ENCODE measurements around the gene PGM2. TPM values are rescaled to one million over a fixed set of nuclear protein-coding genes. Genes with fewer than 3 reads are reported as not detected.

PGM2 gene
- polyA plus RNA-seq, 1 donor (not counting 4 experiments of a cell fraction or from before 2014, with no cell fraction given): 45.0 TPM

GRCh38 chr4:37872310-37872988 lies 46.0 kb downstream of the PGM2 start:
- Histone ChIP-seq H3K36me3 (ENCODE audit: control insufficient read depth in 2 of 2, extremely low read depth in 1 of 2, insufficient read depth in 2 of 2, low read length in 2 of 2) (peaks cover 0 to 1% of the 10 kb centered on the region in 2 experiments), H3K4me2 (ENCODE audit: control insufficient read depth, extremely low read depth, insufficient read depth, low read depth, low read length) (no peak overlapping the region), H3K9me1 (ENCODE audit: control insufficient read depth, extremely low read depth, insufficient read depth, low read length) (no peaks in the 10 kb centered on the region), H3K27me3 (ENCODE audit: control insufficient read depth, extremely low read depth, insufficient read depth, low read length) (no peaks in the 10 kb centered on the region), H3K79me2 (ENCODE audit: control insufficient read depth, insufficient read depth, low read length) (no peaks in the 10 kb centered on the region), H2AFZ (ENCODE audit: control insufficient read depth, low read length) (no peak overlapping the region), H3K4me1 (ENCODE audit: control insufficient read depth, extremely low read depth, insufficient read depth, low read length) (peaks cover 2% of the 10 kb centered on the region), H3K27ac (ENCODE audit: control insufficient read depth, insufficient read depth, low read length) (no peak overlapping the region), H3K4me3 (ENCODE audit: control insufficient read depth in 2 of 3, extremely low read depth in 1 of 3, insufficient read depth in 2 of 3, low read depth in 1 of 3, low read length in 3 of 3) (no peak overlapping the region), H3K9me3 (ENCODE audit: control insufficient read depth, low read depth, low read length) (no peaks in the 10 kb centered on the region), H4K20me1 (ENCODE audit: control insufficient read depth, extremely low read depth, insufficient read depth, low read length) (no peaks in the 10 kb centered on the region), H3K9ac (ENCODE audit: control insufficient read depth, extremely low read depth, insufficient read depth, low read length) (no peak overlapping the region)
- no peak for DNase-seq (ENCODE audit: low read depth, low spot score)
- dilution Hi-C loops (cut with MboI; ENCODE audit: extremely low pct_ligation_motif_present, low sequenced_read_pairs): no loop called here
- TF ChIP-seq, protein P1, sequence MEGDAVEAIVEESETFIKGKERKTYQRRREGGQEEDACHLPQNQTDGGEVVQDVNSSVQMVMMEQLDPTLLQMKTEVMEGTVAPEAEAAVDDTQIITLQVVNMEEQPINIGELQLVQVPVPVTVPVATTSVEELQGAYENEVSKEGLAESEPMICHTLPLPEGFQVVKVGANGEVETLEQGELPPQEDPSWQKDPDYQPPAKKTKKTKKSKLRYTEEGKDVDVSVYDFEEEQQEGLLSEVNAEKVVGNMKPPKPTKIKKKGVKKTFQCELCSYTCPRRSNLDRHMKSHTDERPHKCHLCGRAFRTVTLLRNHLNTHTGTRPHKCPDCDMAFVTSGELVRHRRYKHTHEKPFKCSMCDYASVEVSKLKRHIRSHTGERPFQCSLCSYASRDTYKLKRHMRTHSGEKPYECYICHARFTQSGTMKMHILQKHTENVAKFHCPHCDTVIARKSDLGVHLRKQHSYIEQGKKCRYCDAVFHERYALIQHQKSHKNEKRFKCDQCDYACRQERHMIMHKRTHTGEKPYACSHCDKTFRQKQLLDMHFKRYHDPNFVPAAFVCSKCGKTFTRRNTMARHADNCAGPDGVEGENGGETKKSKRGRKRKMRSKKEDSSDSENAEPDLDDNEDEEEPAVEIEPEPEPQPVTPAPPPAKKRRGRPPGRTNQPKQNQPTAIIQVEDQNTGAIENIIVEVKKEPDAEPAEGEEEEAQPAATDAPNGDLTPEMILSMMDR (optimal IDR thresholded peaks at IDR 0.05 in 1 of 3, IDR thresholded peaks at IDR 0.05 in 1 of 3, conservative IDR thresholded peaks at IDR 0.05 in 1 of 3; ENCODE audit: extremely low read depth in 1 of 3, insufficient read depth in 2 of 3, low read length in 3 of 3): no peak
- TF ChIP-seq EZH2 (IDR thresholded peaks at IDR 0.05; ENCODE audit: low read length): no peak
- no peak for FAIRE-seq

DNA sequence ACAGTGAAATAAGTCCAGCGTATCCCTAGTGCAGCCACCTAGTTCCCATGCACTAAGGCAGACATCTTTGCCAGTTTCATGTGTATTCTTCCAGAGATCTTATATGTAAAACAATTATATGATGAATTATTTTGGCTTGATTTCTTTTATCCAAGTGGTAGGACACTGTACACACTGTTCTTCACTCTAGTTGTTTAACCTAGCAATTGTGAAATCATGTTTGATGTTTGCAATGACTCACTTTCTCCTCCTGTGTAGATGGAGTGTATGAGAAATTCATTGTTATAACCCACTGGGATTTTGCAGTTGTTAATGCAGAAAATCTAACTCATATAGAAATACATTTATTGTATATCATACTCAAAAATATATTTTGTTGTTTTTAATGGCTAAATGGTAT lies 46.9 kb downstream of the PGM2 start:
- H3K79me2 ChIP-seq (ENCODE audit: control insufficient read depth, insufficient read depth, low read length): no peaks in the 10 kb centered on the region
- no peak overlapping the region for H2AFZ ChIP-seq (ENCODE audit: control insufficient read depth, low read length)
- H4K20me1 ChIP-seq (ENCODE audit: control insufficient read depth, extremely low read depth, insufficient read depth, low read length): no peaks in the 10 kb centered on the region
- H3K27ac ChIP-seq (ENCODE audit: control insufficient read depth, insufficient read depth, low read length): no peak overlapping the region
- no peak overlapping the region for H3K9ac ChIP-seq (ENCODE audit: control insufficient read depth, extremely low read depth, insufficient read depth, low read length)
- peaks cover 2% of the 10 kb centered on the region for H3K4me1 ChIP-seq (ENCODE audit: control insufficient read depth, extremely low read depth, insufficient read depth, low read length)
- TF ChIP-seq, protein P1 (optimal IDR thresholded peaks at IDR 0.05 in 1 of 3, IDR thresholded peaks at IDR 0.05 in 1 of 3, conservative IDR thresholded peaks at IDR 0.05 in 1 of 3; ENCODE audit: extremely low read depth in 1 of 3, insufficient read depth in 2 of 3, low read length in 3 of 3): no peak
- no peak for TF ChIP-seq EZH2 (IDR thresholded peaks at IDR 0.05; ENCODE audit: low read length)
- dilution Hi-C loops (cut with MboI; ENCODE audit: extremely low pct_ligation_motif_present, low sequenced_read_pairs): no loop called here
- H3K9me3 ChIP-seq (ENCODE audit: control insufficient read depth, low read depth, low read length): no peaks in the 10 kb centered on the region
- no peaks in the 10 kb centered on the region for H3K27me3 ChIP-seq (ENCODE audit: control insufficient read depth, extremely low read depth, insufficient read depth, low read length)
- FAIRE-seq: no peak
- H3K4me2 ChIP-seq (ENCODE audit: control insufficient read depth, extremely low read depth, insufficient read depth, low read depth, low read length): no peak overlapping the region
- DNase-seq (ENCODE audit: low read depth, low spot score): peak; percentile 2
- H3K9me1 ChIP-seq (ENCODE audit: control insufficient read depth, extremely low read depth, insufficient read depth, low read length): no peaks in the 10 kb centered on the region
- no peak overlapping the region for H3K4me3 ChIP-seq (ENCODE audit: control insufficient read depth in 2 of 3, extremely low read depth in 1 of 3, insufficient read depth in 2 of 3, low read depth in 1 of 3, low read length in 3 of 3)
- peaks cover 0 to 1% of the 10 kb centered on the region in 2 experiments for H3K36me3 ChIP-seq (ENCODE audit: control insufficient read depth in 2 of 2, extremely low read depth in 1 of 2, insufficient read depth in 2 of 2, low read length in 2 of 2)
